Psoas muscle (tissue), 8 donors: ENCODE results near the gene TMEM100. TPM values are rescaled to one million over a fixed set of nuclear protein-coding genes. Genes with fewer than 3 reads are reported as not detected.

Experiments used
- ATAC-seq, 4 donors: fragments of 200-7000 bp; cut with Tn5 transposase; one replicate each; pipeline ENCODE4 v1.9.1; 2020; ENCODE audit warnings: moderate library complexity in 3 of 4, mild to moderate bottlenecking in 2 of 4
- DNase-seq, 2 donors: peaks; one replicate each; pipeline ENCODE4 v3.0.0-alpha.2; 2020
- H3K27ac ChIP-seq: fragments of 200-600 bp; one replicate; pipeline ENCODE4 v1.8.0; 2022
- H3K27me3 ChIP-seq, 3 donors: fragments of 200-600 bp in 1 of 3; one replicate each; pipeline versions ENCODE4 v1.6.1 to v1.8.0; 2013 to 2022; ENCODE audit warnings: low read length in 2 of 3, mild to moderate bottlenecking in 2 of 3, moderate library complexity in 1 of 3; ENCODE audit not compliant: insufficient read depth in 3 of 3
- H3K36me3 ChIP-seq, 2 donors: fragments of 200-600 bp in 1 of 2; one replicate each; pipeline versions ENCODE4 v1.6.1 to v1.8.0; 2013 to 2022; ENCODE audit warnings: low read depth in 1 of 2, mild to moderate bottlenecking in 1 of 2, moderate library complexity in 1 of 2; ENCODE audit not compliant: insufficient read depth in 1 of 2
- H3K4me1 ChIP-seq: fragments of 200-600 bp; one replicate; pipeline ENCODE4 v1.8.0; 2022
- H3K4me3 ChIP-seq: fragments of 200-600 bp; one replicate; pipeline ENCODE4 v1.8.0; 2022; ENCODE audit warnings: mild to moderate bottlenecking
- H3K9me3 ChIP-seq: fragments of 200-600 bp; one replicate; pipeline ENCODE4 v1.8.0; 2022
- WGBS, 3 donors: extraction: QIAGEN DNeasy Blood & Tissue Kit; methylation state at CpG; one replicate each; pipeline versions ENCODE4 v1.1.6 to v1.1.7; 2013; 5-methylcytosine and 5-hydroxymethylcytosine counted together
- intact Hi-C, 2 donors: fragments of 100-400 bp; cut with DNase I; formaldehyde crosslinking; loops; one replicate each; pipeline versions ENCODE4 v1.11.0 to v1.14.2; 2022
- polyA plus RNA-seq, 3 donors: library from polyadenylated mRNA; stranded (reverse); fragments of 200-250 nt; gene quantifications; one replicate each; pipeline ENCODE4 v1.2.3, GENCODE V29; 2013
- total RNA-seq, 4 donors: library from RNA; stranded (reverse); fragmentation: NEBNext Ultra II Directional in 2 of 4; extraction: Animal tissue kit (Norgen Biotek cat#: 25700) in 2 of 4; gene quantifications; one replicate each; pipeline versions ENCODE4 v1.2.1 to v1.2.4, GENCODE V29; 2021 to 2023
- TF ChIP-seq, protein P1 (sequence below): fragments of 200-600 bp; IDR thresholded peaks from one replicate; pipeline ENCODE4 v1.8.0; 2022; ENCODE audit warnings: antibody characterized with exemption
- donor health status: healthy with polysubstance abuse.
- donor health status: DM: no; HTN: no; CAD: no; lungs with moderate emphysema.
- donor health status: Bipolar disorder and iron deficiency.
- donor health status: healthy.
- donor health status: DM: yes; HTN: yes; CAD: no.
- donor health status: DM: no; HTN: no; CAD: no.
- donor health status: DM: no; HTN: no; CAD: no.
- donor health status: DM: yes; HTN: yes; CAD: no.

TMEM100 gene
- total and polyA plus RNA-seq, 7 donors, result 2.3 to 79.9 (median 7.3) TPM

DNA sequence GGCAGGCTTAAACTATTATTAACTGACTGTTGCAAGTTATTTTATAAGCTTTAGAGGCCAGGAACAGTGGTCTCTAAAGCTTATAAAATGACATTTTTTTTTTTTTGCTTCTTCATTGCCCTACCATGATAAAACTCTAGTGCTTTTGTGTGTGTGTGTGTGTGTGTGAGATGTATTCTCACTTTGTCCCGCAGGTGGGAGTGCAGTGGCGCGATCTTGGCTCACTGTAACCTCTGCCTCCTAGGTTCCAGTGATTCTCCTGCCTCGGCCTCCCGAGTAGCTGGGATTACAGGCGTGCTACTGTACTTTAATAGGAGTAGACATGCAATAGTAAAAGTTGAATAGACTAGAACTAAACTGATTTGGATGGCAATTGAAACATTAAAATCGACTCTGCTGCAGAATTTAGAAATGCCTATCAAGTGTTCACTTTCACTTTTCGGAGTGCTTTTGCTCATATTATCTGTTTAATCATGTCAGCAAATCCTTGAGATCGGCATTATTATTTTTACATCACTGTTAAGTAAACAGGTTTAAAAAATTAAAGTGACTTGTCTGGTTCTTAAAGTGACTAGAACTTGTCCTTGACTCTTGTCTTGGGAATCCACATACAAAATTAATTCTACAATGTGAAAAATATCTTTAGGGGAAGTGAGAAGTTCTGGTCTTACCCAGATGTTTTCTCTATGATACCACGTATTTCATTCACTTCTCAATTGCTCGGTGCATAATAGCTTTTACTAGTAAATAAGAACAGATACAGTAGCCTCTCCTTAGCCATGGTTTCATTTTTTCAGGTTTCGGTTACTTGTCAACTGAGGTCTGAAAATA is 19.8 kb upstream of the TMEM100 start:
- intact Hi-C loops, result no loop called here
- ATAC-seq, result no peak

DNA sequence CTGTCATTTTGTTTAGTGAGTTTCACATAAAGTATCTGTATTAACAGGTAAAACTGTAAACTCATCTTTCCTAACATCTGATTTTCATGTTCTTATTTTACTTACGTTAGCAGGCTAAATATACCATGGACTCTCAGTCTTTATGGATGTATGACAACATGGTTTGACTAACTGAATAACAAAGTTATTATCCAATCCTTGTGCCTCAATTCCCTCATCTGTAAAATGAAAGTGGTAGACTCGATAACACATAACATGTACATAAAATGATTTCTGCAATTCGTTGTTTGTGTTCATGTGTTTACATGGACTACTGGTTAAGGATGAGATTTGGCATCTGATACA is 18.7 kb upstream of the TMEM100 start:
- WGBS, 3 donors, result 69 to 82% (median 71%) methylated on average over 3 of the region's 3 CpGs
- Histone ChIP-seq H3K36me3 (no peaks in the 10 kb centered on the region), H3K9me3 (no peaks in the 10 kb centered on the region), H3K27me3 (no peaks in the 10 kb centered on the region), H3K4me1 (peaks cover 14% of the 10 kb centered on the region), H3K27ac (peak overlapping the region; percentile 77), H3K4me3 (peak overlapping the region; percentile 32)
- no peak for DNase-seq
- intact Hi-C loops, result no loop called here
- ATAC-seq, result peak; percentile 49 to 76 (median 66)
- TF ChIP-seq, protein P1, sequence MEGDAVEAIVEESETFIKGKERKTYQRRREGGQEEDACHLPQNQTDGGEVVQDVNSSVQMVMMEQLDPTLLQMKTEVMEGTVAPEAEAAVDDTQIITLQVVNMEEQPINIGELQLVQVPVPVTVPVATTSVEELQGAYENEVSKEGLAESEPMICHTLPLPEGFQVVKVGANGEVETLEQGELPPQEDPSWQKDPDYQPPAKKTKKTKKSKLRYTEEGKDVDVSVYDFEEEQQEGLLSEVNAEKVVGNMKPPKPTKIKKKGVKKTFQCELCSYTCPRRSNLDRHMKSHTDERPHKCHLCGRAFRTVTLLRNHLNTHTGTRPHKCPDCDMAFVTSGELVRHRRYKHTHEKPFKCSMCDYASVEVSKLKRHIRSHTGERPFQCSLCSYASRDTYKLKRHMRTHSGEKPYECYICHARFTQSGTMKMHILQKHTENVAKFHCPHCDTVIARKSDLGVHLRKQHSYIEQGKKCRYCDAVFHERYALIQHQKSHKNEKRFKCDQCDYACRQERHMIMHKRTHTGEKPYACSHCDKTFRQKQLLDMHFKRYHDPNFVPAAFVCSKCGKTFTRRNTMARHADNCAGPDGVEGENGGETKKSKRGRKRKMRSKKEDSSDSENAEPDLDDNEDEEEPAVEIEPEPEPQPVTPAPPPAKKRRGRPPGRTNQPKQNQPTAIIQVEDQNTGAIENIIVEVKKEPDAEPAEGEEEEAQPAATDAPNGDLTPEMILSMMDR, result no peak

More for the DNA sequence above, 19.8 kb upstream of the TMEM100 start:
- WGBS, 3 donors, result 38 to 67% (median 49%) methylated on average over 12 of the region's 12 CpGs
- no peaks in the 10 kb centered on the region for H3K27me3 ChIP-seq
- H3K27ac ChIP-seq, result peak overlapping the region; percentile 77
- TF ChIP-seq, protein P1, result no peak
- no peak for DNase-seq
- H3K4me3 ChIP-seq, result no peak overlapping the region
- peaks cover 14% of the 10 kb centered on the region for H3K4me1 ChIP-seq
- no peaks in the 10 kb centered on the region for H3K9me3 ChIP-seq
- no peaks in the 10 kb centered on the region for H3K36me3 ChIP-seq

- H3K27ac ChIP-seq, result peak overlapping the region; percentile 77
- ATAC-seq, result peak; percentile 89 to 97 (median 92)
- intact Hi-C loops, result no loop called here
- WGBS, 3 donors, result 45 to 58% (median 49%) methylated on average over 10 of the region's 10 CpGs
- TF ChIP-seq, protein P1, result no peak
- DNase-seq, result no peak
- peak overlapping the region; percentile 32 for H3K4me3 ChIP-seq
- no peaks in the 10 kb centered on the region for H3K36me3 ChIP-seq
- no peaks in the 10 kb centered on the region for H3K9me3 ChIP-seq
- peaks cover 14% of the 10 kb centered on the region for H3K4me1 ChIP-seq
- no peaks in the 10 kb centered on the region for H3K27me3 ChIP-seq
Observed at GRCh38 chr17:55740511-55741355, 18.1 kb upstream of the TMEM100 start.

GRCh38 chr17:55737976-55738501 is 15.4 kb upstream of the TMEM100 start:
- Histone ChIP-seq H3K4me1 (peaks cover 32% of the 10 kb centered on the region), H3K4me3 (no peak overlapping the region), H3K9me3 (no peaks in the 10 kb centered on the region), H3K36me3 (no peaks in the 10 kb centered on the region), H3K27me3 (no peaks in the 10 kb centered on the region), H3K27ac (no peak overlapping the region)
- intact Hi-C loops, result no loop called here
- ATAC-seq, result no peak
- DNase-seq, result no peak
- WGBS, 3 donors, result 56 to 73% (median 61%) methylated on average over 4 of the region's 4 CpGs
- TF ChIP-seq, protein P1, result no peak
